Colonic mucosa (tissue), 4 donors: Measurements from ENCODE around the gene HES7. TPM values are rescaled to one million over a fixed set of nuclear protein-coding genes. Genes with fewer than 3 reads are reported as not detected.

Experiments
- DNase-seq: peaks from one replicate; pipeline ENCODE4 v3.0.0-alpha.2; 2020
- H3K27ac ChIP-seq: fragments of 200-600 bp; one replicate; pipeline ENCODE4 v1.8.0; 2021
- H3K27me3 ChIP-seq: fragments of 200-600 bp; one replicate; pipeline ENCODE4 v1.8.0; 2021
- H3K36me3 ChIP-seq: fragments of 200-600 bp; one replicate; pipeline ENCODE4 v1.8.0; 2021
- H3K4me1 ChIP-seq: fragments of 200-600 bp; one replicate; pipeline ENCODE4 v1.8.0; 2021; ENCODE audit warnings: mild to moderate bottlenecking
- H3K4me3 ChIP-seq: fragments of 200-600 bp; one replicate; pipeline ENCODE4 v1.8.0; 2021
- H3K9ac ChIP-seq, 2 donors: one replicate each; pipeline ENCODE4 v1.7.0; 2013; ENCODE audit warnings: control low read depth in 2 of 2, low read depth in 2 of 2, low read length in 2 of 2
- H3K9me3 ChIP-seq: fragments of 200-600 bp; one replicate; pipeline ENCODE4 v1.8.0; 2021
- intact Hi-C: fragments of 100-400 bp; cut with DNase I; formaldehyde crosslinking; loops from one replicate; pipeline ENCODE4 v1.14.1; 2022
- total RNA-seq, 2 donors: library from RNA; stranded (reverse); fragmentation: NEBNext Ultra II Directional in 1 of 2; extraction: Animal tissue kit (Norgen Biotek cat#: 25700) in 1 of 2; gene quantifications; one replicate each; pipeline ENCODE4 v1.2.1, GENCODE V29; 2021
- TF ChIP-seq, protein P1 (sequence below): fragments of 200-600 bp; IDR thresholded peaks from one replicate; pipeline ENCODE4 v1.8.0; 2022; ENCODE audit warnings: antibody characterized with exemption, mild to moderate bottlenecking
- donor health status: healthy.
- donor health status: DM: no; HTN: no; CAD: no.
- donor health status: DM: no; HTN: no; CAD: no.

The HES7 gene
- total RNA-seq, 2 donors from 2014 or later, result not detected

DNA sequence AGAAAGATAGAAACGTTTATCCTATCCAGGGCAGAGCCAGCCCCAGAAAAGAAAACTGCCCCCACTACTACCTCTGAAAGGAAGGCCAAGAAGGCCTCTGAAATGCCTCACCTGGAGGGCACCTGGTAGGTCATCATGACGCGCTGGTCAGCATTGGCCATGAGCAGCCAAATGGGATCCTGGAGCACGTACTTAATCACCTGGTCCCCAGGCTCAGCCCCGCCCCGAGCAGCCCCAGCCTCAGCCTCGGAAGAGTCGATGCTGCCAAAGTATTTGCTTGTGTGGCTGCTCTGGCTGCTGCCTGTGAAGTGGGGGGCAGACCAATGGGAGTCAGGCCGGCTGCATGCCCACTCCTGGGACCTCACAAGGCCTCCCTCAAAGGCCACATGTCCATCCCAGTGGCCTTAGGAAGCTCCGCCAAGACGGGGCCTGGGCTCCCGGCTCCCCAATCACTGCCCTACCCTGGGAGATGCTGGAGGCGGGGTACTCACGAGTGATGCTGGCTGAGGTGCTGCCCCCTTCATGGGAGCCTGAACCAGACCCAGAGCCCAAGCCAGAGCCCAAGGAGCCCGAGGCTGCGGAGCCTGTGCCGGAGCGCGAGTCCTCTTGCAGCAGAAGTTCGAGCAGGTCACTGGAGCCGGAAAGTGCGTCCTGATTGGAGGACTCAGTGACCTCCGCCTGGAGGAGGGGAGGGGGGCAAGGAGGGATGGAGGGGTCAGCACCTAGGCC, 18.4 kb upstream of the HES7 start:
- Histone ChIP-seq H3K4me1 (no peaks in the 10 kb centered on the region), H3K9me3 (no peaks in the 10 kb centered on the region), H3K9ac (no peak overlapping the region), H3K27me3 (no peaks in the 10 kb centered on the region), H3K36me3 (peaks cover 24% of the 10 kb centered on the region), H3K27ac (no peak overlapping the region), H3K4me3 (no peak overlapping the region)
- intact Hi-C loops, result no loop called here
- TF ChIP-seq, protein P1, sequence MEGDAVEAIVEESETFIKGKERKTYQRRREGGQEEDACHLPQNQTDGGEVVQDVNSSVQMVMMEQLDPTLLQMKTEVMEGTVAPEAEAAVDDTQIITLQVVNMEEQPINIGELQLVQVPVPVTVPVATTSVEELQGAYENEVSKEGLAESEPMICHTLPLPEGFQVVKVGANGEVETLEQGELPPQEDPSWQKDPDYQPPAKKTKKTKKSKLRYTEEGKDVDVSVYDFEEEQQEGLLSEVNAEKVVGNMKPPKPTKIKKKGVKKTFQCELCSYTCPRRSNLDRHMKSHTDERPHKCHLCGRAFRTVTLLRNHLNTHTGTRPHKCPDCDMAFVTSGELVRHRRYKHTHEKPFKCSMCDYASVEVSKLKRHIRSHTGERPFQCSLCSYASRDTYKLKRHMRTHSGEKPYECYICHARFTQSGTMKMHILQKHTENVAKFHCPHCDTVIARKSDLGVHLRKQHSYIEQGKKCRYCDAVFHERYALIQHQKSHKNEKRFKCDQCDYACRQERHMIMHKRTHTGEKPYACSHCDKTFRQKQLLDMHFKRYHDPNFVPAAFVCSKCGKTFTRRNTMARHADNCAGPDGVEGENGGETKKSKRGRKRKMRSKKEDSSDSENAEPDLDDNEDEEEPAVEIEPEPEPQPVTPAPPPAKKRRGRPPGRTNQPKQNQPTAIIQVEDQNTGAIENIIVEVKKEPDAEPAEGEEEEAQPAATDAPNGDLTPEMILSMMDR, result no peak
- no peak for DNase-seq

DNA sequence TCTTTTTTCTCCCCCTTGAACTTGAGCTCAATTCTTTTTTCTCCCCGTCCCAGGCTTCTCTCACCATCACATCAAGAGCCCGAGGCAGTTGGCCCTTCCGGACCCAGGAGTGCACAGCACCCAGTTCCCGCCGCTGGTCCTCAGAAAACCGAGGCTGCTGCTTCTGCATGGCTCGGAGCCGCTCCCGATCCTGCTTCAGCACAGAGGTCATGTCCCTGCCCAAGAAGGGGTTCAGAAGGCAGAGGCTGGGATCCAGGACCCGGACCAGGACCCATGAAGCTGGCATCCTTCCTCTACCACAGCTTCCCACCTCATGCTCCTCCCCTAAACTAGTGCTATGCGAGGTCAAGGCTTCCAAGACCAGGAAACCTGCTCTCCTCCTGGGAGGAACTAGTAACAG, 17.8 kb upstream of the HES7 start:
- intact Hi-C loops, result no loop called here
- Histone ChIP-seq H3K4me3 (no peak overlapping the region), H3K27me3 (no peaks in the 10 kb centered on the region), H3K36me3 (peaks cover 18% of the 10 kb centered on the region), H3K9me3 (no peaks in the 10 kb centered on the region), H3K4me1 (no peaks in the 10 kb centered on the region), H3K27ac (no peak overlapping the region), H3K9ac (no peak overlapping the region)
- DNase-seq, result no peak
- TF ChIP-seq, protein P1, result no peak

DNA sequence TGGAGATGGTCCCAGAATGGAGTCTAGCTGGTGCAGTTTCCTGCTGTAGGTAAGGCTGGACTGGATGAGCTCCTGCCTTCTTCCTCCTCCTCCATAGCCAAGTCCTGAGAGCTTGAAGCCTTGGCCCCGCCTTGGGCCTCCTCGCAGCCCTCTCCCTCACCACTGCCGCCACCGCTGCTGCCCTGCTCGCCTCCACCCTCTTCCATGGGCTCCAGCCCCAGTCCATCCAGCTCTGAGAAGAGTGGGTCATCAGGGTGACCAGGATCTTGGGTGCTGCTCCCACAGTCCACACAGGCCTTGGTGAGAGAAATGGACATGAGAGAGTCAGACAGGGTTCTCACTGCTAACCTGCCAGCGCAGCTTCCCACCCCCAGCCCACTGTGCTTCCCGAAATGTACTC, 17.1 kb upstream of the HES7 start:
- Histone ChIP-seq H3K4me1 (no peaks in the 10 kb centered on the region), H3K9me3 (no peaks in the 10 kb centered on the region), H3K4me3 (no peak overlapping the region), H3K9ac (no peak overlapping the region), H3K27me3 (no peaks in the 10 kb centered on the region), H3K36me3 (peaks cover 11% of the 10 kb centered on the region), H3K27ac (no peak overlapping the region)
- intact Hi-C loops, result no loop called here
- TF ChIP-seq, protein P1, result no peak
- DNase-seq, result no peak

GRCh38 chr17:8140065-8141029, 16.4 kb upstream of the HES7 start:
- intact Hi-C loops, result no loop called here
- peaks cover 11% of the 10 kb centered on the region for H3K36me3 ChIP-seq
- DNase-seq, result peak; percentile 22
- no peak overlapping the region for H3K4me3 ChIP-seq
- no peaks in the 10 kb centered on the region for H3K27me3 ChIP-seq
- H3K27ac ChIP-seq, result no peak overlapping the region
- H3K9me3 ChIP-seq, result no peaks in the 10 kb centered on the region
- no peak overlapping the region for H3K9ac ChIP-seq
- no peaks in the 10 kb centered on the region for H3K4me1 ChIP-seq
- TF ChIP-seq, protein P1, result no peak

- H3K27ac ChIP-seq, result peak overlapping the region; percentile 78
These were observed 14.9 kb upstream of the HES7 start for GRCh38 chr17:8138672-8139371.

More at GRCh38 chr17:8138672-8139371, 14.9 kb upstream of the HES7 start:
- DNase-seq, result peak; percentile 96
- peaks cover 4% of the 10 kb centered on the region for H3K36me3 ChIP-seq
- intact Hi-C loops, result no loop called here
- no peaks in the 10 kb centered on the region for H3K27me3 ChIP-seq
- H3K9ac ChIP-seq, result peak overlapping the region; percentile 51 to 84
- H3K9me3 ChIP-seq, result no peaks in the 10 kb centered on the region
- H3K4me1 ChIP-seq, result no peaks in the 10 kb centered on the region
- TF ChIP-seq, protein P1, result peak; percentile 86
- peak overlapping the region; percentile 7 for H3K4me3 ChIP-seq
